ENCODE measurements around the gene AQP4. TPM values are rescaled to one million over a fixed set of nuclear protein-coding genes. Genes with fewer than 3 reads are reported as not detected.

Gene AQP4
- total and polyA plus RNA-seq, 2 of the 13 experiments (the other 11 are each of a cell fraction or from before 2014, with no cell fraction given): 0.20 to 0.62 TPM

GRCh38 chr18:26840965-26841364 is 24.5 kb downstream of the AQP4 start (continued):
- TF ChIP-seq, protein P1, sequence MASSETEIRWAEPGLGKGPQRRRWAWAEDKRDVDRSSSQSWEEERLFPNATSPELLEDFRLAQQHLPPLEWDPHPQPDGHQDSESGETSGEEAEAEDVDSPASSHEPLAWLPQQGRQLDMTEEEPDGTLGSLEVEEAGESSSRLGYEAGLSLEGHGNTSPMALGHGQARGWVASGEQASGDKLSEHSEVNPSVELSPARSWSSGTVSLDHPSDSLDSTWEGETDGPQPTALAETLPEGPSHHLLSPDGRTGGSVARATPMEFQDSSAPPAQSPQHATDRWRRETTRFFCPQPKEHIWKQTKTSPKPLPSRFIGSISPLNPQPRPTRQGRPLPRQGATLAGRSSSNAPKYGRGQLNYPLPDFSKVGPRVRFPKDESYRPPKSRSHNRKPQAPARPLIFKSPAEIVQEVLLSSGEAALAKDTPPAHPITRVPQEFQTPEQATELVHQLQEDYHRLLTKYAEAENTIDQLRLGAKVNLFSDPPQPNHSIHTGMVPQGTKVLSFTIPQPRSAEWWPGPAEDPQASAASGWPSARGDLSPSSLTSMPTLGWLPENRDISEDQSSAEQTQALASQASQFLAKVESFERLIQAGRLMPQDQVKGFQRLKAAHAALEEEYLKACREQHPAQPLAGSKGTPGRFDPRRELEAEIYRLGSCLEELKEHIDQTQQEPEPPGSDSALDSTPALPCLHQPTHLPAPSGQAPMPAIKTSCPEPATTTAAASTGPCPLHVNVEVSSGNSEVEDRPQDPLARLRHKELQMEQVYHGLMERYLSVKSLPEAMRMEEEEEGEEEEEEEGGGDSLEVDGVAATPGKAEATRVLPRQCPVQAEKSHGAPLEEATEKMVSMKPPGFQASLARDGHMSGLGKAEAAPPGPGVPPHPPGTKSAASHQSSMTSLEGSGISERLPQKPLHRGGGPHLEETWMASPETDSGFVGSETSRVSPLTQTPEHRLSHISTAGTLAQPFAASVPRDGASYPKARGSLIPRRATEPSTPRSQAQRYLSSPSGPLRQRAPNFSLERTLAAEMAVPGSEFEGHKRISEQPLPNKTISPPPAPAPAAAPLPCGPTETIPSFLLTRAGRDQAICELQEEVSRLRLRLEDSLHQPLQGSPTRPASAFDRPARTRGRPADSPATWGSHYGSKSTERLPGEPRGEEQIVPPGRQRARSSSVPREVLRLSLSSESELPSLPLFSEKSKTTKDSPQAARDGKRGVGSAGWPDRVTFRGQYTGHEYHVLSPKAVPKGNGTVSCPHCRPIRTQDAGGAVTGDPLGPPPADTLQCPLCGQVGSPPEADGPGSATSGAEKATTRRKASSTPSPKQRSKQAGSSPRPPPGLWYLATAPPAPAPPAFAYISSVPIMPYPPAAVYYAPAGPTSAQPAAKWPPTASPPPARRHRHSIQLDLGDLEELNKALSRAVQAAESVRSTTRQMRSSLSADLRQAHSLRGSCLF (CRISPR knock-in tag; IDR thresholded peaks at IDR 0.05; ENCODE audit: borderline replicate concordance): no peak
- TF ChIP-seq XRCC5 (optimal IDR thresholded peaks at IDR 0.05; ENCODE audit: low read length) (no peak), TEAD3 (CRISPR knock-in tag; optimal IDR thresholded peaks at IDR 0.05; ENCODE audit: borderline replicate concordance) (no peak), CTCF (CRISPR knock-in tag; IDR thresholded peaks at IDR 0.05) (peak; percentile 57), ZFP37 (CRISPR knock-in tag; IDR thresholded peaks at IDR 0.05; ENCODE audit: borderline replicate concordance) (no peak), ZNF781 (CRISPR knock-in tag; IDR thresholded peaks at IDR 0.05; ENCODE audit: borderline replicate concordance, not compliant biosample characterization) (no peak), SMAD9 (CRISPR knock-in tag; IDR thresholded peaks at IDR 0.05) (no peak), STAG1 (CRISPR knock-in tag; IDR thresholded peaks at IDR 0.05) (peak; percentile 62), NCOA5 (CRISPR knock-in tag; IDR thresholded peaks at IDR 0.05) (no peak), MYNN (CRISPR knock-in tag; IDR thresholded peaks at IDR 0.05; ENCODE audit: low read depth) (no peak), GTF2F1 (IDR thresholded peaks at IDR 0.05; ENCODE audit: low read length) (no peak), TCF7 (IDR thresholded peaks at IDR 0.05; ENCODE audit: low read depth) (peak; percentile 24; the same call in 1 of the 2 replicates), HNF4A (CRISPR knock-in tag; IDR thresholded peaks at IDR 0.05) (peak; percentile 35), MATR3 (CRISPR knock-in tag; IDR thresholded peaks at IDR 0.05) (no peak)
- TF ChIP-seq, protein P2, sequence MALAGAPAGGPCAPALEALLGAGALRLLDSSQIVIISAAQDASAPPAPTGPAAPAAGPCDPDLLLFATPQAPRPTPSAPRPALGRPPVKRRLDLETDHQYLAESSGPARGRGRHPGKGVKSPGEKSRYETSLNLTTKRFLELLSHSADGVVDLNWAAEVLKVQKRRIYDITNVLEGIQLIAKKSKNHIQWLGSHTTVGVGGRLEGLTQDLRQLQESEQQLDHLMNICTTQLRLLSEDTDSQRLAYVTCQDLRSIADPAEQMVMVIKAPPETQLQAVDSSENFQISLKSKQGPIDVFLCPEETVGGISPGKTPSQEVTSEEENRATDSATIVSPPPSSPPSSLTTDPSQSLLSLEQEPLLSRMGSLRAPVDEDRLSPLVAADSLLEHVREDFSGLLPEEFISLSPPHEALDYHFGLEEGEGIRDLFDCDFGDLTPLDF (CRISPR knock-in tag; IDR thresholded peaks at IDR 0.05): no peak
- TF ChIP-seq, protein P3, sequence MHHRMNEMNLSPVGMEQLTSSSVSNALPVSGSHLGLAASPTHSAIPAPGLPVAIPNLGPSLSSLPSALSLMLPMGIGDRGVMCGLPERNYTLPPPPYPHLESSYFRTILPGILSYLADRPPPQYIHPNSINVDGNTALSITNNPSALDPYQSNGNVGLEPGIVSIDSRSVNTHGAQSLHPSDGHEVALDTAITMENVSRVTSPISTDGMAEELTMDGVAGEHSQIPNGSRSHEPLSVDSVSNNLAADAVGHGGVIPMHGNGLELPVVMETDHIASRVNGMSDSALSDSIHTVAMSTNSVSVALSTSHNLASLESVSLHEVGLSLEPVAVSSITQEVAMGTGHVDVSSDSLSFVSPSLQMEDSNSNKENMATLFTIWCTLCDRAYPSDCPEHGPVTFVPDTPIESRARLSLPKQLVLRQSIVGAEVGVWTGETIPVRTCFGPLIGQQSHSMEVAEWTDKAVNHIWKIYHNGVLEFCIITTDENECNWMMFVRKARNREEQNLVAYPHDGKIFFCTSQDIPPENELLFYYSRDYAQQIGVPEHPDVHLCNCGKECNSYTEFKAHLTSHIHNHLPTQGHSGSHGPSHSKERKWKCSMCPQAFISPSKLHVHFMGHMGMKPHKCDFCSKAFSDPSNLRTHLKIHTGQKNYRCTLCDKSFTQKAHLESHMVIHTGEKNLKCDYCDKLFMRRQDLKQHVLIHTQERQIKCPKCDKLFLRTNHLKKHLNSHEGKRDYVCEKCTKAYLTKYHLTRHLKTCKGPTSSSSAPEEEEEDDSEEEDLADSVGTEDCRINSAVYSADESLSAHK (CRISPR knock-in tag; IDR thresholded peaks at IDR 0.05; ENCODE audit: borderline replicate concordance): no peak
- TF ChIP-seq, protein P4, sequence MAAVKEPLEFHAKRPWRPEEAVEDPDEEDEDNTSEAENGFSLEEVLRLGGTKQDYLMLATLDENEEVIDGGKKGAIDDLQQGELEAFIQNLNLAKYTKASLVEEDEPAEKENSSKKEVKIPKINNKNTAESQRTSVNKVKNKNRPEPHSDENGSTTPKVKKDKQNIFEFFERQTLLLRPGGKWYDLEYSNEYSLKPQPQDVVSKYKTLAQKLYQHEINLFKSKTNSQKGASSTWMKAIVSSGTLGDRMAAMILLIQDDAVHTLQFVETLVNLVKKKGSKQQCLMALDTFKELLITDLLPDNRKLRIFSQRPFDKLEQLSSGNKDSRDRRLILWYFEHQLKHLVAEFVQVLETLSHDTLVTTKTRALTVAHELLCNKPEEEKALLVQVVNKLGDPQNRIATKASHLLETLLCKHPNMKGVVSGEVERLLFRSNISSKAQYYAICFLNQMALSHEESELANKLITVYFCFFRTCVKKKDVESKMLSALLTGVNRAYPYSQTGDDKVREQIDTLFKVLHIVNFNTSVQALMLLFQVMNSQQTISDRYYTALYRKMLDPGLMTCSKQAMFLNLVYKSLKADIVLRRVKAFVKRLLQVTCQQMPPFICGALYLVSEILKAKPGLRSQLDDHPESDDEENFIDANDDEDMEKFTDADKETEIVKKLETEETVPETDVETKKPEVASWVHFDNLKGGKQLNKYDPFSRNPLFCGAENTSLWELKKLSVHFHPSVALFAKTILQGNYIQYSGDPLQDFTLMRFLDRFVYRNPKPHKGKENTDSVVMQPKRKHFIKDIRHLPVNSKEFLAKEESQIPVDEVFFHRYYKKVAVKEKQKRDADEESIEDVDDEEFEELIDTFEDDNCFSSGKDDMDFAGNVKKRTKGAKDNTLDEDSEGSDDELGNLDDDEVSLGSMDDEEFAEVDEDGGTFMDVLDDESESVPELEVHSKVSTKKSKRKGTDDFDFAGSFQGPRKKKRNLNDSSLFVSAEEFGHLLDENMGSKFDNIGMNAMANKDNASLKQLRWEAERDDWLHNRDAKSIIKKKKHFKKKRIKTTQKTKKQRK (IDR thresholded peaks at IDR 0.05; ENCODE audit: low read length): no peak

All from HepG2 (cell line).